GM19193 (cell line): ENCODE data around the gene RSPH4A.

ENCODE experiments used
- POLR2A ChIP-seq: IDR thresholded peaks from 4 replicates; pipeline ENCODE4 v1.6.1; 2011; ENCODE audit not compliant: insufficient read depth, insufficient read length; ENCODE audit errors: extremely low read depth

RSPH4A gene

DNA sequence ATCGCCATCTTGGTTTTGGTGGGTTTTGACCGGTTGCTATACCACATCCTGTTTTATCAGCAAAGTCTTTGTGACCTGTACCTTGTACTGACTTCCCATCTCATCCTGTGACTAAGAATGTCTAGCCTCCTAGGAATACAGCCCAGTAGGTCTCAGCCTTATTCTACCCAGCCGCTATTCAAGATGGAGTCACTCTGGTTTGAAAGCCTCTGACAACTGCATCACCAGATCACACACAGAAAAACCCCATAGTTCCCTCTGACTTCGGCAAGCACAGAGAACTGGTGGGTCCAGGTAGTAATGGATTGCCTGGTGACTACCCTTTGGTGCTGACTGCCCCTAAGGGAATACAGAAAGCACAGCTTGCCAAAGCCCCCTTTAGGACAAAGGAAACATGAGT is 10.3 kb upstream of the RSPH4A start:
- no peak for TF ChIP-seq POLR2A

DNA sequence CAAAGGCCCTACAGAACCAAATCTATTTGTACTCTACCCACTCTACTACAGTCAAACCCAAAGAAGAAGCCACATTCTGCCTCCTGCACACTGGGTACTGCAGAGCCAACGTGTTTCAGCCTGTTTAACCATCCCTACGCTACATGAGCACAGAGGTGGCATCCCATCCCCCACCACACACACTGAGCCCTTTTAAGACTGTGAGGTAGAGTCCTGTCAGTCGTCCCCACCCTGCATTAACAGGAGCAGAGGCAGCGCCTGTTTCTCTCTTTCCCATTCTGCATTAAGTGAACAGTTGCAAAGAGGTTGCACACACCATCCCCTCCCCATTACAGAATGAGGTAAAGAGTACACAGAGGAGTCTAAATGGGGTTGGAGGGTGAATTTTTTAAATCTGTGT is 5.2 kb upstream of the RSPH4A start:
- no peak for TF ChIP-seq POLR2A

DNA sequence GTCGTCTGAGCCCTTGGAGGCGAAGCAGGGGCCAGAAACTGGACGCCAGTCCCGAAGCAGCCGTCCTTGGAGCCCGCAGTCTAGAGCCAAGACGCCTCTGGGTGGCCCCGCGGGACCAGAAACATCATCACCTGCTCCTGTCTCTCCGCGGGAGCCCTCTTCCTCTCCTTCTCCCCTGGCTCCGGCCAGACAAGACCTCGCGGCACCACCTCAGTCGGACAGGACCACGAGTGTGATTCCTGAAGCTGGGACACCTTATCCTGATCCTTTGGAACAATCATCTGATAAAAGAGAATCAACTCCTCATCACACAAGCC is 416 bp downstream of the RSPH4A start:
- no peak for TF ChIP-seq POLR2A

DNA sequence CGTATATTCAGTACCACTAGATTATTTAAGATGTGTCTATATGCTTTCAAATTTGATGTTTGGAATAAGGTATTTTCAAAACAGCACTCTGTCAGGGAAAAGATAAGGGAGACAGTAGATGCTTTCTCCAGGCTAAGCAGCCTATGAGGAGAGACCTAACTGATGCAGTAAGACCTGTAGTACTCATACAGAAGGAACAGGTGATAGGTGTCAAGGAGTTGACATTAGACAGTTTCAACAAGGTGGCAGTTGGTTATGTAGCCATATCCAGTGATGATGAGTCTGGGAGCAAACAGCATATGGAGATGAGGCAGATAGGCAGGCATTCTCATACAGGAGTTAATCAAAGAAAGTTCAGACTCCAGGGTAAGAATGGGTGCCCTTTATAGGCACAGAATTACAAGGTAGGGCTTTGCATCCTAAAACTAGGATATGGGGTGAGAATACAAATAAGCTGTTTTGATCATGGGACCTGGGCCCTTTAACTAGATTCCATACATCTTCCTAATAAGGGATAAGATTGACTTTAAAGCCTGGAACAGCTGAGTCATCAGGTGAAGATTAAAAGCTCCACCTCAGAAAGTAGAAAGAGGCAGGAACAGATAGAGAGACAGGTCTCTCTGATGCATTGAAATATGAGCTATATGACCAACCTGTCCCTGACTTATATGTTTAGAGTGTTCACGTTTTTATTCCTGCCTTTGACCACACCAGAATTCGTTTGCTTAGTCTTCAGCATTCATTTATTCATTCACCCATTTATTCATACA is 7.9 kb downstream of the RSPH4A start:
- no peak for TF ChIP-seq POLR2A

DNA sequence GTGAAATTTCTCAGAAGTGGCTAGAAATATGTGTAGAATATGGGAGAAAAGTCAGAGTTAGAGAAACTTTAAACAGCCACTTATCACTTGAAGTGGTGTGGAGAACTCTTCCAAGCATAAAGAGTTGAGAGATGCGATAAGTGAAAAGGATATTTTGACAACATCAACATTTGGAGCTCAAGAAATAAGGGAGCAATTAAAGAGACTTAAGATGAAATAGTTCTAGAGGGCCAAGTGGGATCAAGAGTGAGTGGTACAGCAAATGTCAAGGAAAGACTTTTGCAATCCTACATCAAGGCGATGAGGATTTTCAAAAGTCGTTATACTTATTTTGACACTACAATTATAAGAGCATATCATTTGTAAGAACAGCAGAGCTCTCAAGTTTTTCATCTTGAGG is 9.6 kb downstream of the RSPH4A start:
- no peak for TF ChIP-seq POLR2A

DNA sequence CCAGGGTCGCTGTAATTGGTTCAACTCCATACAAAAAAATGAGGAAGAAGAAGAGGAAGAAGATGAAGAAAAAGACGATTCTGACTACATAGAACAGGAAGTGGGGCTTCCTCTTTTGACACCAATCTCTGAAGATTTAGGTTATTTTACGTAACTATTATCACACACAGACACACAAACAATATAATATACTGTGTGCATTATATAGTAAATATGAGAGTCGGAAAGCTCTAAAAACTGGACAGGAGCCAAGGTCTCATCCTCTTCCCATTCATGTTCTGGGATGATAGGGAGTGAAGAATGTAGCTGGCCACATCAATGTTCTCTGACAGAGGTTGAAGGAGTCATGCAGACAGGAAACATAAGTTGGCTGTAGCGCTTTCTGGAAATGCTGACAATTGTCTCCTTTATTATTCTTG is 13.3 kb downstream of the RSPH4A start:
- no peak for TF ChIP-seq POLR2A

DNA sequence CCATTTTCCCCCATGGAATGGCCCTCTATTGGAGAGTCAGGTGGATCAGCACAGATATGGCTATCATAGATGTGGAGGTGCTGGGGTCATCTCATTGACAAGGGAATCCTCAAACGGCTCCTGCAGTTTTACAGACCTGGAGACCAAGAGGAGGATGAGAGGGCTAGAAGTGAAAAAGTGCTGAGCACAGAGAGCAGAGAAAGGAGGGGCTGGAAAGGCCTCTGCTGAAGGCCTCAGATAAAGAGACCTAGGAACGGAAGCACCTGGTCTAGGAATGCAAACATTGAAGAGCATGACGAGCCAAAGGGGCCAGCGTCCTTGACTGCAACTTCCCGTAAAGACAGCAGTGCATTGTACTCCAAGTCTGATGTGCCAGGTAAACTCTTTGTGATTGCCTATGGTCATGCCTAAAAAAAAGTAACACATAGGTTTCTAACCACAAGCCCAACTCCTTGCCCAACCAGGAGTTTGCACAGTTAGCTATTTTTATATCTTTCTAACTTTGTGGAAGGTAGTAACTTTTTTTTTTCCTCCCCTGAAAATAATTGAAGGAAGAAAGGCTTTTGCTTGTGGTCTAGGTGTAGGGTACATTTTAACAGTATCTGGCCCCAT is 15.2 kb downstream of the RSPH4A start:
- no peak for TF ChIP-seq POLR2A

DNA sequence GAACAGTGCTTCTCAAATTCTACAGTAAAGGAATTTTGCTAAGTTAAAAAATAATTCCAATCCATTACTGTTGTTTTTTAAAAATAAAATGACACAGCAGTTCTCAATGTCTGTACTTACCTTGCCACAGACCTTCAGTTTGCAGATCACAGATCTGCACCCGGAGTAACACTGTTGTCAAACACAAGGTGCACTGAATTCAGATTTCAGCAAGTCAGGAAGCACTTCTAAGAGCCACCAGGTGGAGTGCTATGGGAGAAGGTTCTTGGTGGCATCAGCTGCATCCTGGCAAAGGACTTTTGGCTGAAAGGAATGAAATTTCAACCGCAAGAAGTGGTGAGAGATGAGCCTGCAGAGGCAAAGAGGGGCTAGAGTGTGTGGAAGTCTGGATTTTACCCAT is 17.4 kb downstream of the RSPH4A start:
- no peak for TF ChIP-seq POLR2A

DNA sequence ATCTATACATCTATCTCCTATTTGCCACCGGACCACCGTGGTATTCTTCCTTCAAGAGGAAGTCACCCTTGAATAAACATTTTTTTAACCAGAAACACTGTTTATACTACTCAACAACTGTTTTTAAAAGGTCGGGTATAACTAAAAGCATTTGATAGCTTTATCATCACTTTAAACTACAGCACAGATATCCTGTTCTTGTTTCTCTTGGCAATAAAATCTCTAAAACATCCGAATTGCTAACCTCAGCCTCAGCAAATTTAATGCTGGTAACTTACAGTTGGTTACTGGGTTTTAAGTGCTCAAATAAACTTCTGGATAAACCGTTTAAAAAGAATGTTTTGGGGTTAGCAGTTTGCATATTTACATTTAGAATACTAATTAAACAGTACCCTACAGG is 31.9 kb downstream of the RSPH4A start:
- TF ChIP-seq POLR2A = no peak

DNA sequence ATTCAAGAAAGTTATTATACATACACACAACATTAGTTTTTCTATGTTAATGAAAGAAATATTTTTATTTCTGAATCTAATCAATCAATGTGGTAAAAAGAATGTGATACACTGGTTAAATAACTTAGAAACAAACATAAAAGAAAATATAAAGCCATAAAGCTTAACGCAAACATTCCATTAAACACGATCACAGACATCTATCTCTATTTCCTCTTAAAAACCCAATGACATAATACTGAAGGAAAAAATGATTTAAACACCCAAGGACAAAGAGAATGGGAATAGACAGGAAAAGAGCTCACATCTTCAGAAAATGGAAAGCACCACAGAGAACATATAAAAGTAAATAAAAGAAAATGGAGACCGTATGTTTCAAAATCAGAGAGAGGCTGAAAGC is 32.9 kb downstream of the RSPH4A start:
- TF ChIP-seq POLR2A = no peak

DNA sequence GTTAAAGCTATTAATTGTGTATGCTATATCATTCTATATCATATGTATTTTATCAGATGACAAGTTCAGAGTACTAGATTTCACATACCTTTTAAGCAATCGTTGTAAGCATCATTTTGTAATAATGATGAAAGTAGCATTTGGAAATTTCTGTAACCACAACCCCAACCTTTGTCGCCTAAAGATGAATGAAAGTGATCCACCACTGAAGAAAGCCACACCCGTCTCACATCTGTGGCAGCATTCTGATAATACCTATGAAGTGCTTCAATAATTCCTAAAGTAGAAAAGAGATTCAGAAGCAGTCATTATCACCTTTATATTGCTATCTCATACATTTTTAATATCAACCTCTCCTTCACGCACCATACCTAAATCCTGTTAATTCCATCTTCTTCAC is 35.6 kb downstream of the RSPH4A start:
- TF ChIP-seq POLR2A = no peak

DNA sequence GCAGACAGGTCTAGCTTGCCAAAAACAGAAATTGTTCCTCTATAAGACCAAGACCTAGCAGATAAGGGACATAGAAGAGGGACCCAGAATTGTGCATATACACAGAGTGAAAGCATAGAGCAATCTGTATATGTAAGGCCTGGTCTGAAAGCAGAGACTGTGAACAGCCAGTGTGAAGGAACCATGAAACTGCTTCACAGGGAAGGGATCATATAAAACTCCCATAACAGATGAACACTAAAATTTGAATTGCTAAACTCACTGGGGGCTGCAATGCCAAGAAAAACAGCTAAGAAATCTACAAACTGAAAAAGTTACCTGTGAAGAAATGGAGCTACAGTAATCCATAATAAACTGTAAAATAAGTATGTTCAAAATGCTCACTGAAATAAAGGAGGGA is 45.3 kb downstream of the RSPH4A start:
- TF ChIP-seq POLR2A = no peak

DNA sequence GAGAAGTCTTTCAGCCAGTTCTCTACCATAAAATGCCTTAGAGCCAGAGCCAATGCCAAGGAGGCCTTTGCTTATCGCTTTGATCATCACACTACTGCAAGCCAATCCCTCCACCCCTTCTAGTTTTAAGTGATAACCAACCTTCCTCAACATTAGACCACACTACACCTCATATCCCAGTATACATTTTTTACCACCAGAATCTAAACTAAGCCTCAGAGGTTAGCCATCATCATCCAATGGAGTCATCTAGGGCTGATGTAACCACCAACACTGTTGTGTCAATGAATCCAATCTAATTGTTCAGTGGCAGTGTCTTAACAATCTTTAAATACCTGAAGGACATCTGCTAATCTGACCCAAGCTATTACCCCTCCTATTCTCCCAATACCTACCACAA is 45.9 kb downstream of the RSPH4A start:
- no peak for TF ChIP-seq POLR2A

DNA sequence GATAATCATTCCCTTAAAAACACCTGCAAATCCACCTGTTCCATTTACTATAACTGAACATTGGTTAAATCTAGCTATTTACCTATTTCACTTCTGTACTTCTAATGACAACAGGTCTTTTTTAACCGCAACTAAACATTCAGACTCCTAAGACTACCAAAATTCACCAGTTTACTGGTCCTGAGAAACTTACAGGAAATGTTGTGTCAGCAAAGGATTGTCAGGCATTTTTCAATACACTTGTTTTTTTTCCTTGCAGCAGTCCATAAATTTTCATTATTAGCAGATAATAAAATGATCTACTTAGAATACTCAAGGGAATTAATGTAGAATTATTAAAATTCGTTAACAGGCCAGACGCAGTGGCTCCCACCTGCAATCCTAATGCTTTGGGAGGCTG is 47.0 kb downstream of the RSPH4A start:
- TF ChIP-seq POLR2A = no peak

DNA sequence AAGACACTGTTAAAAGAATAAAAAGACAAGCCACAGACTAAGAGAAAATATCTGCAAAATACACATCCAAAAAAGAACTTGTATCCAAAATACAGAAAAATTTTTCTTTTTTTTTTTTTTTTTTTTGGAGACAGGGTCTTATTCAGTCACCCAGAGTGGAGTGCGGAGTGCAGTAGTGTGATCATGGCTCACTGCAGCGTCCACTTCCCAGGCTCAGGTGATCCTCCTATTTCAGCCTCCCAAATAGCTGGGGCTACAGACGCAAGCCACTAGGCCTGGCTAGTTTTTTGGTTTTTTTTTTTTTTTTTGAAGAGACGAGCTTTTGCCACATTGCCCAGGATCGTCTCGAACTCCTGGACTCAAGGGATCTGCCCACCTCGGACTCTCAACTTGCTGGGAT is 49.2 kb downstream of the RSPH4A start:
- no peak for TF ChIP-seq POLR2A

DNA sequence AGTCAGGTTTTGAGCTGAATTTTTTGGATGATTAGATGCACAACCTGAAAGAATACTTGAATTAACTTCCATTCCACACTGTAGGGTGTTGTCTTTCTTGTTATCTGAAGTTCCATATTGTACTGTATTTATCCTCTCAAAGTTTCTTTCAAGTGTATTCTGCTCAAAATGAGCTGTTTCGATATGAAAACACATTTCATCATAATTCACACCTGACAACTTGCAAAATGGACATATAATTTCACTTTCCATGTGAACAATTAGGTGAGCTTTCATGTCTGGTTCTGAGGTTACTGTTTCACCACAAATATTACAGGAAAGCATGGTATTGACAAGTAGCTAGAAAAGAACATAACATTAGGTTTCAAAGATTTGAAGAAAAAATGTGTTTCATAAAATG is 50.6 kb downstream of the RSPH4A start:
- TF ChIP-seq POLR2A = no peak

DNA sequence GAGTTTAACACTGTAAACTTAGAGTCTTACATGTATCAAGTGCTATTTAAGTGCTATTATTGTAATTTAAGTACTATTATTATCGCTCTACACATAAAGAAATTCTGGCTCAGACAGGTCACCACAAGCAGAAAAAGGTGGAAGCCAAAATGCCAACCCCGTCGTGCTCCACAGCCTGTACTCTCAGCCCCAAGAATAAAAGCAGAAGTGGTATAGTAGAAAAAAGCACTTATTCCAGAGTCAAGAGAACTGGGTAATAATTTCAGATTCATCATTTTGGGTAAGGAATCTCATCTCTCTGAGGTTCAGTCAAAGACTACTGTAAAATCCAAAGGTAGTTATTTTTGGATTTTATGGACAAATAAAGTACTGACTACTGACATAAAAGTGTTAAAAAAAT is 51.3 kb downstream of the RSPH4A start:
- no peak for TF ChIP-seq POLR2A

DNA sequence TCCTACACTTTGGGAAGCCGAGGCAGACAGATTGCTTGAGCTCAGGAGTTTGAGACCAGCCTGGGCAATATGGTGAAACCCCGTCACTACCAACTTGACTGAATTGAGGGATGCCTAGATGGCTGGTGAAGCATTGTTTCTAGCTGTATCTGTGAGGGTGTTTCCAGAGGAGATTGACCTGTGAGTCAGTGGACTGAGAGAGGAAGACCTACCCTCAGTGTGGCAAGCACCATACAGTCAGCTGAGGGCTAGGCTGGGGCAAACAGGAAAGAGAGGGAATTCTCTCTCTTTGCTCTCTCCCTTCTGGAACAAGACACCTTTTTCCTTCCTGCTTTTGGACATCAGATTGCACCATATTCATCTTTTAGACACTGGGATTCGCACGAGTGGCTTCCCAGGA is 56.0 kb downstream of the RSPH4A start:
- TF ChIP-seq POLR2A = no peak

DNA sequence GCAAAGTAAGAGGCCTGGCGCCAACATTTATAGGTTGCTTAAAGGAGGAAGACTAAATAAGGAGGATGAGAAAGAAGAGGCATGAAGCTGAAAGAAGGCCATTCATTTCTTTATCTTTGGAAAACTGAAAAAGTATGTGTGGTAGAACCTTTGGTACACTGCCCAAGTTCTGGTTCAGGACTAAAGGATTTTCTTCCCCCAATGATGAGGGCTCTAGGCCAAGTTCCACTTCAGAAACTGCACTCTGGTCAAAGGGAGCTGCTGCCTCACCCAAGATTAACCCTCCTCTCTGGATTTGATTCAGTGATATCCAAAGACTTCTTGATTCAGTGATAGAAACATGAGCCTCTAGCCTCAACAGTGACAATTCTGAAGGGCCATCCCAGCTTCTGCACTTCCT is 59.7 kb downstream of the RSPH4A start:
- TF ChIP-seq POLR2A = no peak
